Choroid plexus epithelial cell (primary cell): ENCODE measurements around the gene MYO5B.
A peak's percentile ranks its signal among the peaks of the same experiment; 100 is the strongest.

Experiments used
- DNase-seq: peaks from one replicate; pipeline ENCODE4 v3.0.0-alpha.2; 2010; ENCODE audit warnings: low read depth
- H3K4me3 ChIP-seq: 2 replicates; pipeline ENCODE4 v1.5.1; 2011; ENCODE audit warnings: low read depth, mild to moderate bottlenecking, control low read depth, low read length, moderate library complexity
- CTCF ChIP-seq: conservative IDR thresholded peaks from 2 replicates; pipeline ENCODE4 v1.5.1; 2011; ENCODE audit warnings: low read depth, mild to moderate bottlenecking, control low read depth, inconsistent platforms, low read length, moderate library complexity

The MYO5B gene

GRCh38 chr18:49833814-49834213 lies 361.1 kb downstream of the MYO5B start:
- DNase-seq, result no peak
- no peak for TF ChIP-seq CTCF

GRCh38 chr18:49832221-49832647 lies 362.7 kb downstream of the MYO5B start:
- TF ChIP-seq CTCF, result no peak
- no peak for DNase-seq
- no peak overlapping the region for H3K4me3 ChIP-seq

More at GRCh38 chr18:49833814-49834213, 361.1 kb downstream of the MYO5B start:
- no peak overlapping the region for H3K4me3 ChIP-seq

GRCh38 chr18:49827996-49828395 lies 367.0 kb downstream of the MYO5B start:
- H3K4me3 ChIP-seq, result no peak overlapping the region
- no peak for TF ChIP-seq CTCF
- DNase-seq, result no peak

- H3K4me3 ChIP-seq, result no peak overlapping the region
- no peak for TF ChIP-seq CTCF
- peak; percentile 68 for DNase-seq
These were observed 374.9 kb downstream of the MYO5B start for GRCh38 chr18:49819823-49820671.

- TF ChIP-seq CTCF, result no peak
- no peak for DNase-seq
- H3K4me3 ChIP-seq, result no peak overlapping the region
These were observed 375.8 kb downstream of the MYO5B start for GRCh38 chr18:49819071-49819662.

- DNase-seq, result no peak
- no peak for TF ChIP-seq CTCF
- H3K4me3 ChIP-seq, result no peak overlapping the region
These were observed 377.0 kb downstream of the MYO5B start for GRCh38 chr18:49817947-49818346.
